HCT116 (cell line): ENCODE data around the gene C10orf90. TPM values are rescaled to one million over a fixed set of nuclear protein-coding genes. Genes with fewer than 3 reads are reported as not detected.

ENCODE experiments used
- ATAC-seq: fragments of 200-7000 bp; cut with Tn5 transposase; 2 replicates; pipeline ENCODE4 v1.9.1; 2020; ENCODE audit warnings: mild to moderate bottlenecking, moderate library complexity
- BruUV-seq: library from RNA; stranded (reverse); fragments of 400-500 nt; replicated peaks from 2 replicates; lab custom pipeline; 2021; lab: Mats Ljungman, UMichigan
- CTCF ChIA-PET: fragments of 300-600 bp; sonication (Branson Sonifier 250); formaldehyde crosslinking; loops from one replicate; lab custom pipeline; 2021; ENCODE audit warnings: antibody characterized with exemption; lab: Charles Lee
- POLR2A ChIA-PET: fragments of 300-600, 350-600 bp; sonication (Branson Sonifier 250); formaldehyde crosslinking; loops from one replicate; lab custom pipeline; 2021; ENCODE audit warnings: antibody characterized with exemption; lab: Charles Lee
- RAD21 ChIA-PET, 2 experiments: fragments of 300-600 bp; sonication (Branson Sonifier 250); formaldehyde crosslinking; loops; one replicate each; lab custom pipeline; 2023; ENCODE audit warnings: low total read pairs in 2 of 2; ENCODE audit not compliant: uncharacterized antibody in 2 of 2, unreplicated experiment in 2 of 2, low non-redundant PET in 1 of 2; lab: Charles Lee
- DNase-seq: peaks from one replicate; pipeline ENCODE4 v3.0.0-alpha.2; 2010; ENCODE audit warnings: low read depth, low spot score
- H2AFZ ChIP-seq: fragments of 200-600 bp; shearing (Covaris generic), sonication (generic); 2 replicates; pipeline ENCODE4 v1.6.1; 2017; ENCODE audit warnings: low read depth, mixed run types, mixed read lengths, antibody characterized with exemption, low read length; ENCODE audit not compliant: poor library complexity, severe bottlenecking
- H3K27ac ChIP-seq: 2 replicates; pipeline ENCODE4 v1.5.1; 2012; ENCODE audit warnings: low read depth, low read length
- H3K27me3 ChIP-seq: fragments of 200-600 bp; sonication (generic); 2 replicates; pipeline ENCODE4 v1.6.1; 2016; ENCODE audit warnings: mixed run types, low read length, mixed read lengths; ENCODE audit not compliant: insufficient read depth
- H3K36me3 ChIP-seq, 2 experiments: fragments of 200-500 bp in 1 of 2; fragments of 200-600 bp in 1 of 2; sonication (Bioruptor generic) in 1 of 2; sonication (generic) in 1 of 2; 2 replicates each; pipeline versions ENCODE4 v1.5.1 to v1.6.1; 2014 to 2016; ENCODE audit warnings: low read length in 2 of 2, inconsistent platforms in 1 of 2, mixed read lengths in 1 of 2, mixed run types in 1 of 2; ENCODE audit not compliant: insufficient read depth in 2 of 2, control insufficient read depth in 1 of 2
- H3K4me1 ChIP-seq, 2 experiments: fragments of 200-600 bp in 1 of 2; sonication (generic) in 1 of 2; 2 replicates each; pipeline versions ENCODE4 v1.5.1 to v1.6.1; 2012 to 2017; ENCODE audit warnings: low read length in 2 of 2, inconsistent platforms in 1 of 2, mild to moderate bottlenecking in 1 of 2, mixed read lengths in 1 of 2, mixed run types in 1 of 2, moderate library complexity in 1 of 2; ENCODE audit not compliant: insufficient read depth in 2 of 2, control insufficient read depth in 1 of 2
- H3K4me2 ChIP-seq: fragments of 200-600 bp; sonication (generic); 2 replicates; pipeline ENCODE4 v1.6.1; 2017; ENCODE audit warnings: mixed run types, low read length, mixed read lengths
- H3K4me3 ChIP-seq, 2 experiments: fragments of 200-600 bp in 1 of 2; sonication (generic) in 1 of 2; replicated peaks in 1 of 2; 2 replicates each; pipeline ENCODE4 v1.5.1; 2011 to 2016; ENCODE audit warnings: low read length in 2 of 2, control low read depth in 1 of 2, low read depth in 1 of 2, mild to moderate bottlenecking in 1 of 2, mixed read lengths in 1 of 2, mixed run types in 1 of 2
- H3K79me2 ChIP-seq: fragments of 200-600 bp; sonication (generic); 2 replicates; pipeline ENCODE4 v1.6.1; 2017; ENCODE audit warnings: mild to moderate bottlenecking, mixed run types, low read length, moderate library complexity, mixed read lengths; ENCODE audit not compliant: insufficient read depth
- H3K9ac ChIP-seq: fragments of 200-600 bp; sonication (generic); 2 replicates; pipeline ENCODE4 v1.6.1; 2016; ENCODE audit warnings: low read length, mixed read lengths
- H3K9me2 ChIP-seq: fragments of 200-600 bp; sonication (generic), shearing (Covaris generic); 2 replicates; pipeline ENCODE4 v1.6.1; 2017; ENCODE audit warnings: mixed run types, mild to moderate bottlenecking, moderate library complexity; ENCODE audit not compliant: insufficient read depth
- H3K9me3 ChIP-seq, 2 experiments: fragments of 200-500 bp in 1 of 2; fragments of 200-600 bp in 1 of 2; sonication (Bioruptor generic) in 1 of 2; sonication (generic) in 1 of 2; 2 replicates each; pipeline ENCODE4 v1.6.1; 2014 to 2017; ENCODE audit warnings: low read length in 2 of 2, mixed read lengths in 2 of 2, inconsistent platforms in 1 of 2, low read depth in 1 of 2, mild to moderate bottlenecking in 1 of 2, mixed run types in 1 of 2, moderate library complexity in 1 of 2; ENCODE audit not compliant: control insufficient read depth in 1 of 2, insufficient read depth in 1 of 2
- H4K20me1 ChIP-seq: fragments of 200-600 bp; sonication (generic), shearing (Covaris generic); 2 replicates; pipeline ENCODE4 v1.6.1; 2017; ENCODE audit warnings: mixed run types, mild to moderate bottlenecking, moderate library complexity; ENCODE audit not compliant: insufficient read depth
- CBX3 ChIP-seq: IDR thresholded peaks from 2 replicates; pipeline ENCODE4 v1.6.1; 2012; ENCODE audit warnings: low read depth
- CEBPB ChIP-seq: IDR thresholded peaks from 2 replicates; pipeline ENCODE4 v1.6.1; 2012; ENCODE audit warnings: low read depth
- ELF1 ChIP-seq: IDR thresholded peaks from 2 replicates; pipeline ENCODE4 v1.6.1; 2012; ENCODE audit warnings: low read depth, borderline replicate concordance
- FOSL1 ChIP-seq: IDR thresholded peaks from 2 replicates; pipeline ENCODE4 v1.6.1; 2012; ENCODE audit warnings: low read depth
- JUND ChIP-seq: IDR thresholded peaks from 2 replicates; pipeline ENCODE4 v1.6.1; 2012
- POLR2A ChIP-seq: IDR thresholded peaks from 2 replicates; pipeline ENCODE4 v1.7.0; 2011; ENCODE audit warnings: borderline replicate concordance; ENCODE audit not compliant: insufficient read depth, insufficient read length; ENCODE audit errors: extremely low read depth
- POLR2AphosphoS5 ChIP-seq: IDR thresholded peaks from 2 replicates; pipeline ENCODE4 v1.6.1; 2011; ENCODE audit warnings: mild to moderate bottlenecking, low read depth, low read length, moderate library complexity
- RAD21 ChIP-seq: IDR thresholded peaks from 2 replicates; pipeline ENCODE4 v1.6.1; 2012; ENCODE audit warnings: low read depth, mild to moderate bottlenecking
- SIN3A ChIP-seq: IDR thresholded peaks from 2 replicates; pipeline ENCODE4 v1.6.1; 2012; ENCODE audit warnings: low read depth
- SRF ChIP-seq: IDR thresholded peaks from 2 replicates; pipeline ENCODE4 v1.6.1; 2012; ENCODE audit warnings: low read depth
- TCF7L2 ChIP-seq: IDR thresholded peaks from 2 replicates; pipeline ENCODE4 v1.7.0; 2011; ENCODE audit warnings: borderline replicate concordance, inconsistent platforms; ENCODE audit not compliant: insufficient read depth, insufficient read length; ENCODE audit errors: extremely low read depth
- YY1 ChIP-seq: IDR thresholded peaks from 2 replicates; pipeline ENCODE4 v1.6.1; 2011; ENCODE audit warnings: low read length, low read depth, moderate library complexity, mild to moderate bottlenecking; ENCODE audit not compliant: insufficient replicate concordance; ENCODE audit errors: extremely low read depth
- ZFX ChIP-seq: fragments of 450-650 bp; IDR thresholded peaks from 2 replicates; pipeline ENCODE4 v1.6.1; 2017
- ZNF274 ChIP-seq: fragments of 200-500 bp; sonication (Bioruptor generic); IDR thresholded peaks from 2 replicates; pipeline ENCODE4 v1.6.1; 2014; ENCODE audit warnings: mild to moderate bottlenecking, low read depth, low read length, inconsistent platforms
- intact Hi-C: fragments of 100-400 bp; cut with micrococcal nuclease; formaldehyde crosslinking; loops from 2 replicates; pipeline ENCODE4 v1.10.0; 2022
- total RNA-seq: library from RNA; stranded (reverse); gene quantifications from one replicate; pipeline ENCODE4 v1.2.1, GENCODE V29; 2021; ENCODE audit not compliant: unreplicated experiment
- TF ChIP-seq, protein P1 (sequence below), 3 experiments: fragments of 200-600 bp in 1 of 3; sonication (generic) in 1 of 3; IDR thresholded peaks in 2 of 3; conservative IDR thresholded peaks in 1 of 3; 2 replicates each; pipeline ENCODE4 v1.5.1; 2012 to 2017; ENCODE audit warnings: low read depth in 2 of 3, low read length in 2 of 3, antibody characterized with exemption in 1 of 3, borderline replicate concordance in 1 of 3, control low read depth in 1 of 3, mild to moderate bottlenecking in 1 of 3, mixed read lengths in 1 of 3, mixed run types in 1 of 3, moderate library complexity in 1 of 3; ENCODE audit not compliant: insufficient read depth in 1 of 3

Gene C10orf90
- total RNA-seq, 1 experiment from 2014 or later: not detected

DNA sequence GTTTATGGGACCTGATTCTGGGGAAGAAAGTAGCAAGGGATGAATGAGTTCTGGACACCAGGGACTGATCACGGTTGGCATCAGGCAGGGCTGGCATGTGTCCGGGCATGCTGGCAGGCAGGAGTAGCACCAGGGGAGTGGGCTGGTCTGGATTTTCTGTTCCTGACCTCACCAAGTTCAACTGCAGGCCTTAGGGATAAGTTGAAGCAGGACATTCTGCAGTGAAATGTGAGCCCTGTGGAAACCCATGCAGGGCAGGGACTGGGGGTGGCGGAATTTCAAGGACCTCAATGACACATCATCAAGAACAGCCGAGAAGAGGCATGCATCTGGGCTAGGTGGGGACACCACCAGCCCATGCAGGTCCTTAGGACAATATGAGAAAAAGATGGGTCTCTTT is 202.0 kb downstream of the C10orf90 start:
- no peaks in the 10 kb centered on the region for H3K9me3 ChIP-seq
- ChIA-PET RAD21 (no interaction called here), CTCF (no interaction called here), POLR2A (no interaction called here)
- intact Hi-C loops: no loop called here
- H3K9ac ChIP-seq: no peak overlapping the region
- H3K79me2 ChIP-seq: no peaks in the 10 kb centered on the region
- no peak for ATAC-seq
- no peak overlapping the region for H2AFZ ChIP-seq
- H3K4me1 ChIP-seq: no peaks in the 10 kb centered on the region
- no peaks in the 10 kb centered on the region for H4K20me1 ChIP-seq
- H3K27ac ChIP-seq: no peak overlapping the region
- no TSS peak for BruUV-seq
- no peak overlapping the region for H3K4me2 ChIP-seq
- H3K9me2 ChIP-seq: no peaks in the 10 kb centered on the region
- DNase-seq: no peak
- no peaks in the 10 kb centered on the region for H3K36me3 ChIP-seq
- no peak overlapping the region for H3K4me3 ChIP-seq
- TF ChIP-seq SIN3A: no peak
- no peak for TF ChIP-seq POLR2A
- TF ChIP-seq CEBPB: no peak
- no peak for TF ChIP-seq RAD21
- TF ChIP-seq ELF1: no peak
- no peak for TF ChIP-seq JUND
- TF ChIP-seq POLR2AphosphoS5: no peak
- TF ChIP-seq TCF7L2: no peak
- TF ChIP-seq SRF: no peak
- TF ChIP-seq YY1: no peak
- no peak for TF ChIP-seq FOSL1
- TF ChIP-seq, protein P1, sequence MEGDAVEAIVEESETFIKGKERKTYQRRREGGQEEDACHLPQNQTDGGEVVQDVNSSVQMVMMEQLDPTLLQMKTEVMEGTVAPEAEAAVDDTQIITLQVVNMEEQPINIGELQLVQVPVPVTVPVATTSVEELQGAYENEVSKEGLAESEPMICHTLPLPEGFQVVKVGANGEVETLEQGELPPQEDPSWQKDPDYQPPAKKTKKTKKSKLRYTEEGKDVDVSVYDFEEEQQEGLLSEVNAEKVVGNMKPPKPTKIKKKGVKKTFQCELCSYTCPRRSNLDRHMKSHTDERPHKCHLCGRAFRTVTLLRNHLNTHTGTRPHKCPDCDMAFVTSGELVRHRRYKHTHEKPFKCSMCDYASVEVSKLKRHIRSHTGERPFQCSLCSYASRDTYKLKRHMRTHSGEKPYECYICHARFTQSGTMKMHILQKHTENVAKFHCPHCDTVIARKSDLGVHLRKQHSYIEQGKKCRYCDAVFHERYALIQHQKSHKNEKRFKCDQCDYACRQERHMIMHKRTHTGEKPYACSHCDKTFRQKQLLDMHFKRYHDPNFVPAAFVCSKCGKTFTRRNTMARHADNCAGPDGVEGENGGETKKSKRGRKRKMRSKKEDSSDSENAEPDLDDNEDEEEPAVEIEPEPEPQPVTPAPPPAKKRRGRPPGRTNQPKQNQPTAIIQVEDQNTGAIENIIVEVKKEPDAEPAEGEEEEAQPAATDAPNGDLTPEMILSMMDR (IDR thresholded peaks at IDR 0.05 in 2 of 3, conservative IDR thresholded peaks at IDR 0.05 in 1 of 3; ENCODE audit: borderline replicate concordance in 1 of 3, insufficient read depth in 1 of 3, low read depth in 2 of 3, low read length in 2 of 3): no peak
- TF ChIP-seq ZFX: no peak
- TF ChIP-seq CBX3: no peak
- no peak for TF ChIP-seq ZNF274
- H3K27me3 ChIP-seq: peaks cover 69% of the 10 kb centered on the region
